COR-L47 (cell line): Measurements from ENCODE around the gene UBE2D2.
"Not testable (repeated sequence)": the region's sequence is repeated elsewhere in the genome, so short reads cannot be mapped to it uniquely, and the experiment has no call there.

Experiments used
- DNase-seq: peaks from one replicate; lab custom pipeline; 2025; lab: John Stamatoyannopoulos, UW

Gene UBE2D2

DNA sequence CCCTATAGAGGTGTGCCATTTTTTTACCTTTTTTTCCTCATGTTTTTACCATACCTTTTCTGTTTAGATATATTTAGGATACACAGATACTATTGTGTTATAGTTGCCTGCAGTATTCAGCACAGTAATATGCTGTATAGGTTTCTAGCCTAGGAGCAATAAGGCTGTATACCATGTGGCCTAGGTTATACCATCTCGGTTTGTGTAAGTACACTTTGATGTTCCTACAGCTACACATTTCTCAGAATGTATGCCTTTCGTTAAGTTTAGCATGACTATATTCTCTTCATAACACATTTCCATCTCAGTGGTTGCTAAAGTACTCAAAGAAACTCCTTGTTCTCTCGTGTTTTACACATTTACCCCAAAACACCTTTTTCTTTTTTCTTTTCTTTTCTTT, 23.0 kb downstream of the UBE2D2 start:
- no peak for DNase-seq

DNA sequence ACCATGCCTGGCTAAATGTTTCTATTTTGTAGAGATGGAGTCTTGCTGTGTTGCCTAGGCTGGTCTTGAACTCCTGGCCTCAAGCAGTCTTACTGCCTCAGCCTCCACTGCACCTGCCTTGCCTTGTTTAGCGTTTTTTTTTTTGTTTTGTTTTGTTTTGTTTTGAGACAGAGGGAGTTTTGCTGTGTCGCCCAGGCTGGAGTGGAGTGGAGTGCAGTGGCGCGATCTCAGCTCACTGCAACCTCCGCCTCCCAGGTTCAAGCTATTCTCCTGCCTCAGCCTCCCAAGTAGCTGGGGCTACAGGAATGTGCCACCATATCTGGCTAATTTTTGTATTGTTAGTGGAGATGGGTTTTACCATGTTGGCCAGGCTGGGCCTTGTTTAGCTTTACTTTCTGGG, 27.0 kb downstream of the UBE2D2 start:
- not testable (repeated sequence) for DNase-seq

DNA sequence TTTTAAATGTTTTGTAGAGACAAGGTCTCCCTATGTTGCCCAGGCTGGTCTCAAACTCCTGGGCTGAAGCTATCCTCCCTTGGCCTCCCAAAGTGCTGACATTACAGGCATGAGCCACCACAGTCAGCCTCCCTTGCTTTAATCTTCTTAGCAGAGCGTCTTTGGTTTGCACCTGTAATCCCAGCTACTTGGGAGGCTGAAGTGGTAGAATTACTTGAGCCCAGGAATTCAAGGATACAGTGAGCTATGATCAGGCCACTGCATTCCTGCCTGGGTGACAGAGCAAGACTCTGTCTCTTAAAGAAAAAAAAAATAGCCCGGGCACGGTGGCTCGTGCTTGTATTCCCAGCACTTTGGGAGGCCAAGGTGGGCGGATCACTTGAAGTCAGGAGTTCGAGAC, 27.8 kb downstream of the UBE2D2 start:
- no peak for DNase-seq

DNA sequence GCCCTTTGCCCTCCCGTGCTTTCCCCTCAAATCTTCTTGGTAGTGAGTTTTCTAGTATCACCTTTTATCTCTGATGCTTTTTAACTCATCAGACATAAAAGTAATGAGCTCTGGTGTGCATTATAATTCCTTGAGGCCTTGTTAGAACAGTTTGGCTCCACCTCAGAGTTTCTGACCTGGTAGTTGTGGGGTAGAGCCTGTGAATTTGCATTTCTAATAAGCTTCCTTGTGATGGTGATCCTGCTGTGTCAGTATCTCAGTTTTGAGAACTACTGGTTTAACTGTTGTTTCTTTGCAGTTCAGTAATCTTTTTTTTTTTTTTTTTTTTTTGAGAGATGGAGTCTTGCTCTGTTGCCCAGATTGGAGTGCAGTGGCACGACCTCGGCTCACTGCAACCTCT, 31.1 kb downstream of the UBE2D2 start:
- no peak for DNase-seq

DNA sequence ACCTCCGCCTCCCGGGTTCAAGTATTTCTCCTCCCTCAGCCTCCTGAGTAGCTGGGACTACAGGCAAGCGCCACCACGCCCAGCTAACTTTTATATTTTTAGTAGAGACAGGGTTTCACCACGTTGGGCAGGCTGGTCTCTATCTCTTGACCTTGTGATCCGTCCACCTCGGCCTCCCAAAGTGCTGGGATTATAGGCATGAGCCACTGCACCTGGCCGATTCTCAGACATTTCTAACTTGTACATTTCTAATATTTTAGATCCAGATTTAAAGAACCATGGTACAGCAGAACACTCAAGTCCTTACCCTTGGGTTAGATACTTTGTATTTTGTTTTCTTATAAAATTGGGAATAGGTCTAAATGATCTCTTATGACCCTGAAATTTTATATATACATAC, 31.9 kb downstream of the UBE2D2 start:
- DNase-seq, result not testable (repeated sequence)

DNA sequence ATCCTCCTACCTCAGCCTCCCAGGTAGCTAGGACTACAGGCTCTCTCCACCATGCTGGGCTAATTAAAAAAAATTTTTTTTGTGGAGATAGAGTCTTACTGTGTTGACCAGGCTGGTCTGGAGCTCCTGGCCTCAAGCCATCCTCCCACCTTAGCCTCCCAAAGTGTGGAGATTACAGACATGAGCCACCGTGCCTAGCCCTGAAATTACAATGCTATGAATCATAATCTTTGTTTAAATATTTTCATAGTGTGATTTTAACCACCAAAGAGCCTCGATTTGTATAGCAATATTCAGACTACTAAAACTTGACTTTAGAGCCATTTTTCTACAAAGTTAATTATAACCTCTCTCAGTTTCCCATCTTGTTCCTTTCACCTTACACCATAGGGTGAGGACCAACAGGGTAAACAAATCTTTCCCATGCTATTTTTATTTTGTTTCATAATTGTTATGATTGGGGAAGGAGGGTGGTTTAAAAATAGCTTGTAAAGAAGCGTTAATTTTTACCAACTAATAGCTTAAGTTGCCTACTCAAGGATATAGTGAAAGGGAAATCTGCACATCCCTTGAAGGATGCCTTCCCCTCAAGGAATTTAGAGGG, 32.7 kb downstream of the UBE2D2 start:
- no peak for DNase-seq

DNA sequence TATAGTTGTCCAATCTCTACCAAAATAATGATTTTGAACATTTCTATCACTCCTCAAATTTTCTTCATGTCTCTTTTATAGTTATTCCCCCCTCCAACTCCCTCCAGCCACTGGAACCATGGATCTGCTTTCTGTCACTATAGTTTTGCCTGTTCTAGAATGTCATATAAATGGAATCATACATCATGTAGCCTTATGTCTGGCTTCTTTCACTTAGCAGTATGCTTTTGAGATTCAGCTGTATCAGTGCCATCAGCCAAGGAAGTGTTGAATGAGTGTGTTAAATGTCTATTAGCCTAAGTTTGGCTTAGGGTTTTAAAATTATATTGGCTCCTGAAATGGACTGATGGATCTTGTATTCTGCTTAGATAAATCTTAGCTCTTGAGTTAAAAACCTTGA, 36.0 kb downstream of the UBE2D2 start:
- DNase-seq, result no peak

DNA sequence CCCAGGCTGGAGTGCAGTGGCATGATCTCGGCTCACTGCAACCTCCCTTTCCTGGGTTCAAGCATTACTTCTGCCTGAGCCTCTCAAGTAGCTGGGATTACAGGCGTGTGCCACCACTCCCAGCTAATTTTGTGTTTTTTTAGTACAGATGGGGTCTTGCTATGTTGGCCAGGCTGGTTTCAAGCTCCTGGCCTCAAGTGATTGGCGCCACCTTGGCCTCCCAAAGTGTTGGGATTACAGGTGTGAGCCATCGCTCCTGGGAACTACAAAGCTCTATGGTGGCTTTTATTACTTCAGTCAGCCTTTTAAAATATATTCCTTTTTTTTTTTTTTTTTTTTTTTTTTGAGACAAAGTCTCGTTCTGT, 37.4 kb downstream of the UBE2D2 start:
- DNase-seq, result not testable (repeated sequence)

DNA sequence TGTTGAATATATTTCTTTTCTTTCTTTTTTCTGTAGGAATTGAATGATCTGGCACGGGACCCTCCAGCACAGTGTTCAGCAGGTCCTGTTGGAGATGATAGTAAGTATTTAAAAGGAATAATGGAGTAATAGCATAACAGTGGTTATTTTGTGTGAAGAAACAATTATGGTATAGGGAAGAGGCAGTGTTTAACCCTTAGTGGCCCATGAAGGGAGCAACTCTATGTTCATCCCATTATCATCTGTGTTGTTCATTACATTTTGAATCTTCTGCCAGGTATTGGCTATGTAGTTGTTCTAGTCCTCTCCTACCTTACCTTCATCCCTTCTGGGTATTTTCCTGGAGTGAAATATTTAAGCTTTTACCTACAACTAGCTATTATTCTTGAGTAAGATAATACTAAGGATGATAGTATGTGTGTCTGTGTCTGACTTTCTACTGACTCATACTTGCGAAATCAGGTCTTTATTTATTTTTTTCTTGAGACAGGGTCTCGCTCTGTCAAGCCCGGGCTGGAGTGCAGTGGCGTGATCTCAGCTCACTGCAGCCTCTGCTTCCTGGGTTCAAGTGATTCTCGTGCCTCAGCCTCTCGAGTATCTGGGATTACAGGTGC, 39.3 kb downstream of the UBE2D2 start:
- no peak for DNase-seq

DNA sequence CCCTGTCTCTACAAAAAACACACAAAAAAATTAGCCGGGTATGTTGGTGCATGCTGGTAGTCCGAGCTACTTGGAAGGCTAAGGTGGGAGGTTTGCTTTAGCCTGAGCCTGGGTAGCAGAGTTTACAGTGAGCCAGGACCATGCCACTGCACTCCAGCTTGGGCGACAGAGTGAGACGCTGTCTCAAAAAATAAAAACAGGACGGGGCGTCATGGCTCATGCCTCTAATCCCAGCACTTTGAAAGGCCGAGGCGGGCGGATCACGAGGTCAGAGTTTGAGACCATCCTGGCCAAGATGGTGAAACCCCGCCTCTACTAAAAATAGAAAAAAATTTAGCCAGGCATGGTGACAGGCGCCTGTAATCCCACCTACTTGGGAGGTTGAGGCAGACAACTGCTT, 40.3 kb downstream of the UBE2D2 start:
- DNase-seq, result no peak

DNA sequence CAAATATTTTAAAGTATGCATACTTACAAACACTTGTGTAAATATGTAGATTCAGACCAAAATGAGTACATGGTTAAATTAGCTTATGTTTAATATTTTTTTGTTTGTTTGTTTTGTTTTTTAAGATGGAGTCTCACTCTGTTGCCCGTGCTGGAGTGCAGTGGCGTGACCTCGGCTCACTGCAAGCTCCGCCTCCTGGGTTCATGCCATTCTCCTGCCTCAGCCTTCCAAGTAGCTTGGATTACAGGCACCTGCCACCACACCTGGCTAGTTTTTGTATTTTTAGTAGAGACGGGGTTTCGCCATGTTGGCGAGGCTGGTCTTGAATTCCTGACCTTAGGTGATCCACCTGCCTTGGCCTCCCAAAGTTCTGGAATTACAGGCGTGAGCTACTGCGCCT, 40.8 kb downstream of the UBE2D2 start:
- DNase-seq, result not testable (repeated sequence)

DNA sequence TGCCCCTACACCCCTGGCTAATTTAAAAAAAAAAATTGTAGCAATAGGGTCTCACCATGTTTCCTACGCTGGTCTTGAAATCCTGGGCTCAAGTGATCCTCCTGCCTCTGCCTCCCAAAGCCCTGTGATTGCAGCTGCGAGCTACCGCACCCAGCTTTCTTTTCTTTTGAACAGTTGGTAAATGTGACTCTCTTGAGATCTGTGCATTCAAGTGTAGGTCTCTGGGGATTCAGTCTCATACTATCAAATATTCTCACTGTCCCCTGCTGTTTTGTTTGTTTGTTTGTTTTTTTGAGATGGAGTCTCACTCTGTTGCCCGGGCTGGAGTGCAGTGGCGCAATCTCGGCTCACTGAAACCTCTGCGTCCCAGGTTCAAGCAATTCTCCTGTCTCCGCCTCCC, 44.7 kb downstream of the UBE2D2 start:
- no peak for DNase-seq

DNA sequence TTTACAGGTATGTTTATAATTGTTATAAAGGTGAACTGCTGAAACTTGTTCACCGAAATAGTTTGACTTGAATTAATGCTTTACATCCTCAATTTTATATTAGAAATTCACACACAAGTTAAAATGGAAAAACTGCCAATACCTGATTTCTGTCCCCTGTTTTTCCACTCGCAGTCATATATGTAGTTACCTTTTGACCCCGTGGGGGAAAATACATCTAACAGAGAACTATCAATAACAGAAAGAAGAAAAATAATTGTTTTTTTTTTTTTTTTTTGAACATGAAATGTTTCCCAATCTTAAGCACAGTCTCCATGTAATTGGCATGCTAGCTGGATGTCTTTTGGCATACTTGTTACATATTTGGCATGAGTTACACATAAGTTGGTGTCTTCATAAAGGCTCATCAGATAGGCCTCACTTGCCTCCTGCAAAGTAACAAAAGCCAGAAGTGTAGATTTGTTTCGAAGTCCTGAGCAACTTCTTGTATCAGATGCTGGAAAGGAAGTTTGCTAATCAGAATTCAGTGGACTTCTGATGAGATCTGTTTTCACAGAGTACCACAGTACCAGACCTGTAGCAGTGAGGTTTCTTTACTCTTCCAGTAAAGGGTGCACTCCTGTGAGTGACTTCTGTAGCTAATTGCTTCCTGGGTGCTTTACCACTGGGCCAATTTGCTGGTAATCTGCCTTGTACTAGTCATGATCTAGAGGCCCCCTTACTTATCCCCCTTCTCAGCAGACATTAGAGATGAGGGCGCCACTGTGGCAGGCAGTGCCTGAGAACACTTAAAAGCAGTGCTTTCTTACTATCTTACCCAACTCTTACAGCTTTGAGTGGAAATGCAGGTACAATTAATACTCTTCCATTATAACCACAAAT, 50.8 kb downstream of the UBE2D2 start:
- no peak for DNase-seq

DNA sequence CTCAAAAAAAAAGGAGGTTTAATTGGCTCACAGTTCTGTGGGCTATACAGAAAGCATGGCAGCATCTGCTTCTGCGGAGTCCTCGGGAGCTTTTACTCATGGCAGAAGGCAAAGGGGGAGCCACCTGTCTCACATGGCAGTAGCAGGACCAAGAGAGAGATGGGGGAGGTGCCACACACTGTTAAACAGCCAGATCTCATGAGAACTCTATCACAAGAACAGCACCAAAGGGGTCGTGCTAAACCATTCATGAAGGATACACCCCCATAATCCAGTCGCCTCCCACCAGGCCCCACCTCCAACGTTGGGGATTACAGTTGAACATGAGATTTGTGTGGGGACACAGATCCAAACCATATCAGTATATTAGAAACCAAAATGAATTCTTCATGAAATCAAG, 58.7 kb downstream of the UBE2D2 start:
- DNase-seq, result no peak

DNA sequence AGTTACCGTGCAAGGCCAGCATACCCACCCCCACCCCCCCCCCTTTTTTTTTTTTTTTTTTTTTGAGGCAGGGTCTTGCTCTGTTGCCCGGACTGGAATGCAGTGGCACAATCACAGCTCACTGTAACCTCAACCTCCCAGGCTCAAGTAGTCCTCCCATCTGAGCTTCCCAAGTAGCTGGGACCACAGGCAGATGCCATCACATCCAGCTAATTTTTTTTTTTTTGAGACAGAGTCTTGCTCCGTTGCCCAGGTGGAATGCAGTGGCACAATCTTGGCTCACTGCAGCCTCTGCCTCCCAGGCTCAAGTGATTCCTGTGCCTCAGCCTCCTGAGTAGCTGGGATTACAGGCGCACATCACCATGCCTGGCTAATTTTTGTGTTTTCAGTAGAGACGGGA, 64.3 kb downstream of the UBE2D2 start:
- not testable (repeated sequence) for DNase-seq

DNA sequence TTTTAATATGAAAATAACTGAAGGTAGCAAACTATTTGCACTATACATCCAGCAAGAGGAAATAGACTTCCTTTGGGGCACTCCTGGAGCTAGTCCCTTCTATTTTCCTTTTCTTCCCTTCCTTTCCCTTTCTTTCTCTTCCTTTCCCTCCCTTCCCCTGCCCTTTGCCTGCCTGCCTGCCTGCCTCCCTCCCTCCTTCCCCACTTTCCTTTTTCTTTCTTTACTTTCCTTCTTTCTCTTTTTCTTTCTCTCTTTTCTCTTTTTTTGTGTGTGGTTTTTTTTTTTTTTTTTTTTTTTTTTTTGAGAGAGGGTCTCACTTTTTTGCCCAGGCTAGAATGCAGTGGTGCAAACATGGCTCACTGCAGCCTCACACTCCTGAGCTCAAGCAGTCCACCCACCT, 69.7 kb downstream of the UBE2D2 start:
- DNase-seq, result no peak

DNA sequence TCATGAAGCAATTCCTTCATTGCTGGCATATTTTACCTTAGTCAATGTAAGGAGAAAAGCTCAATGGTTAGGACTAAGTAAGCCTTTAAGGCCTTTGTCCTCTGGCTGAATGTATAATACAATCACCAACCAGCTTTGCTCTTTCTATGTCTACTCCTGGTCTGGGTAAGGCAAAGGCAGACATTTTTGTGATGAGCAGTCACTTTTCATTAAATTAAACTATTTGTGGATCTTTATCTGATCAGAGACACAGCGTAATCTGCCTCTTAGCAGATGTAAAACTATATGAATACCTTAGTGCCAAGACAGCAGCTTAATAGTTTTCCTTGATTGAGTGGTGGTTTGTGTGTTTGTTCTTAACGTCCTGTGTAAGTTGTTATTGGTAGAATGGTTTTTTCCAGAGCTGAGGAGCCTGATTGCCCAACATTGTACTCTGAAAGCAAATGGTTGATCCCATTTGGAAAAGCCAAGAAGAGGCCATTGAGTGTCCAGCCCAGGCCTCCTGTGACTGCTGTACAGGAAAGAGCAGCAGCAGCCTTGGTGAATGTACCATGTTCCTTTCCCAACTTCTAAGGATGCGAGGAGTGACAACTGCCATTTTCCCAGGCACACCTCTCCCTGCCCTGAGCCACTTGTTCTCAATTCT, 70.5 kb downstream of the UBE2D2 start:
- DNase-seq, result no peak

DNA sequence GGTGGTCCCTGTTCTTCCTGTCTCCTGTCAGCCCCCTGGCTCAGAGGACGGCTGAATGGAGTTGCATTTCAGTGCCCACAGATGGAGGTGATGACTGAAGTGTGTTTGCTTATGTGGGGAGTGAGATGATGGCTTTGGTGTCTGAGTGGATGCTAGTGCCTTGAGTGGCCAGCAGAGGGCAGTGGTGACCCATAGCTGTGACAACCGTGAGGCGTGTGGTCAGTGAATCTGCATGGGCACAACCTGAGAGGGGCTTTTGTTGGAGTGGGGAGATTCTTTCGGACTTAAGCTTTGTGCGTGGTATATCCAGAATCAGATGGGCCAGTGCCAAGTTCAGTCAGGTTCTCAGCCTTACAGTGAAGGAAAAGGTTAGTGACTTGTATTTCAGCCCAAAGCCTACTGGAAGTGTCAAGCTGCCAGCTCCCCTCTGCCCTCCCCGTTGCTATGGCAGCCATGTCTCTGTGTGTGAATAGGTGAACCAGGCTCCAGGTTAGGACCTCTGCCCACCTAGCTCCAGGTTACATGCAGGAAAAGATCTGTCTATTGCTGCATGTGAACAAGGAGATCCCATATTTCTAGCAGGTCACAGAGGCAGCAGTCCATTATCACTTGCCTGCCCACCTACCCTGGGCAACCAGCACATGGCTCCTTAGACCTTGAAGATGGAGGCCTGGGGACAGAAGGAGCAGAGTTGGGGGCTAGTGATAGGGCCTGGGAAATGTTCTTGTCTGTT, 72.3 kb downstream of the UBE2D2 start:
- peak; percentile 68 for DNase-seq

DNA sequence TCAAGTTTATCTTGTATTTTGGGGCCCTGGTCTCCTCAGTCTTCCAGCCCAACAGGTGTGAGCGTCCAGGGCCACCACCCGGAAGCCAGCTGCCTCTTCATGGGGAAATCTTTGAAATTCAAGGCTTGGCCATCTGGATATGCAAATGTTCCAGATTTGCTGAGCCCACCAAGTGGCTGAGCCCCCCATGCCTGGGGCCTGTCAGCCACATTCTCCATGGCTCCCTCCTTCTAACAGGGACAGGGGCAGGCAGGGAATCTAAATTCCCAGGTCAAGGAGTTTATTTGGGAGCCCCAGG, 72.8 kb downstream of the UBE2D2 start:
- DNase-seq, result no peak

DNA sequence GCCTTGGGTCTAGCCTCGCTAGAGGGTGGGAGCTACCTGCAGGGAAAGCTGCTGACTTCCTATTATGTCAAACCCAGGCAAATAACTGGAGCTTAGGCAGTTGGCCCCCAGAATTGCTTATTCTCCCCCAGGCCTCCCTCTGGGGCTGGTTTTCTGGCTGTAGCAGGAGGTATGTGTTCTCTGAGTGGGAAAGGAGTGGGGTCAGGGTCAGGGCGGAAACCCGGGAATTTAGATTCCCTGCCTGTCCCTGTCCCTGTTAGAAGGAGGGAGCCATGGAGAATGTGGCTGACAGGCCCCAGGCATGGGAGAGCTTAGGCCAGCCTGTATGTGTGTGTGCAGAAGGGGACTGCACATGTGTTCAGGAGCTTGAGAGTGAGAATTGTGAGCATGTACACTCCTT, 73.4 kb downstream of the UBE2D2 start:
- DNase-seq, result no peak

DNA sequence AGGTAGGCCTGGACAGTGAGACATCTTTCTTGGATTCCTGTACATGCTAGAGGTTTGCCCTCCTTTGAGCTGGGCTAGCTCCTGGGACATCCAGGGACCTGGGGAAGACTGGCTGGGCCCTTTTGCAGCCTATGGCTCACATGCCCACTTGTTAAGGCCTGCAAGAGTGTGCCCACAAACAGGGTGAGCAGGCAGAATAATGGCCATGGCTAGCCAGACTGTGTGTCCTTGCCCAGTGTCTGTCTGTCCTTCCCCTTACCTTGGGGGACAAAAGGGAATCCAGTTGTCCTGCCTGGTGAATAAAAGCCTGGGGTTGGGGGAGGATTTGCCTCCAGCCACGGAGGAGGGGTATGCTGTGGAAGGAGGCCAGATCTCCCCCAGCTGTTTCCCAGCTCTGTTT, 74.1 kb downstream of the UBE2D2 start:
- DNase-seq, result no peak

DNA sequence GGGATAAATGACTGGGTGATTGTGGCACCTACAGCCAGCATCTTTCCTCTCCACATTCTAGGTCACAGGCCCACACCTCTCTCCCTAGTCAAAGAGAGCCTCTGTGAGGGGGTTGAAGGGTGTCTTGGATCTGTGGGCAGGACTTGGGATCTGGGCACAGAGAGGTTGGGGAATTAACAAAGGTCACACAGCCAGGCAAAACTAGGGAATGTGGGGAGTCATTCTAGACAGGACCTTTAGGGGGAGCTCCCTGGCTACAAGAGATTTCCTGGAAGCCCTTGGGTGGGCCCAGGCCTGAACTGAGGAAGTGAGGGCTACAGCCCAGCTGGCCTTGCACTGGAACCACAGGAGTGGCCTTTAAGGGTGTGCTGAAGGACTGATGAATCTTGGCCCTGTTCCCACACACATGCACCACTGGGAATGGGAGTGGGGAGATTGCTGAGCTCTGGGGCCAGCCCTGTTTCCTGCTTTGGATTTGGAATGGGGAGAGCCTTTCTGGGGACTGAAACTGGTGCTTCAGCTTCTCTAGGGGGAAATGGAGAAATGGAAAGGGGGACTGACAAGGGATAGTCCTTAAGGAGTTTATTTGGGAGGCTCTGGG, 74.6 kb downstream of the UBE2D2 start:
- peak; percentile 84 for DNase-seq
